HG03342 (cell line): ENCODE data around the gene SMCO3.

ENCODE experiments used
- ATAC-seq: cut with Tn5 transposase; IDR thresholded peaks from one replicate; pipeline ENCODE4 v1.9.1; 2021; ENCODE audit warnings: mild to moderate bottlenecking, moderate library complexity; ENCODE audit not compliant: unreplicated experiment

SMCO3 gene

GRCh38 chr12:14814014-14814413 lies at the start of gene SMCO3:
Gene SMCO3, minus strand, starts transcription at chr12:14814182. Its CDS starts 7,502 bp downstream, at chr12:14806680.
- no peak for ATAC-seq

DNA sequence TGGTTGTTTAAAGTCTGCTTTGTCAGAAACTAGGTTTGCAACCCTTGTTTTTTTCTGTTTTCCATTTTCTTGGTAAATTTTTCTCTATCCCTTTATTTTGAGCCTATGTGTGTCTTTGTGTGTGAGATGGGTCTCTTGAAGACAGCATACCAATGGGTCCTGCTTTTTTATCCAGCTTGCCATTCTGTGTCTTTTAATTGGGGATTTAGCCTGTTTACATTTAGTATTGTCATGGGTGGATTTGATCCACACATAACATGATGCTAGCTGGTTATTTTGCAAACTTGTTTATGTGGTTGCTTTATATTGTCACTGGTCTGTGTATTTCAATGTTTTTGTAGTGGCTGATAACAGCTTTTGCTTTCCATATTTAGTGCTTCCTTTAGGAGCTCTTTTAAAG lies 46.5 kb upstream of the SMCO3 start:
- ATAC-seq, result no peak

- ATAC-seq, result no peak
Measured at GRCh38 chr12:14858513-14858912, 44.5 kb upstream of the SMCO3 start.

DNA sequence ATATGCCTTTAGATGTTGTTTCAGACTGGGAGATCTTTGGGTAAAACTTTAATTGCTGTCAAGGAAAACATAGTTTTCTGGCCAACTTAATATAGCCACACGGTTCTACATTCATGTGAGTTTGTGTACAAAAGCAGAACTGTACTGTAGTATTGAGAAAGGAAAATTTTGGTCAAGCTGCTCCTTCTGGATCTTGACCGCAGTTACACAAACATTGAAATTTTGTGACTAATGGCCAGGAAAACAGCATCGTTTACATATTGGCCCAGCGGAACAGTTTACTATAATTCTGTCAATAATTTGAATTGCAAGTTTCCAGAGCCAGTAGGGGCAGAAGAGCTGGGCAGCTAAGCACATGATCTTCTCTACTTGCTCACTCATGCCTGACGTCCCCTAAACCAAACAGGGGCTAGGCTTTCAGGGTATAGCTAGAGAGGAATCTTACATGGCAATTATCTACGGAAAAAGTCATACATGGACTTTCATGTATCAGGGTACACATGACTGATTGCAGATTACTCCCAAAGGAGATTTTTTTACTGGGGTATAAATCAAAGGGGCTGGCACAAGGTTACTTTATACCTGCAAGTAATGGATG lies 40.7 kb upstream of the SMCO3 start:
- ATAC-seq, result no peak

DNA sequence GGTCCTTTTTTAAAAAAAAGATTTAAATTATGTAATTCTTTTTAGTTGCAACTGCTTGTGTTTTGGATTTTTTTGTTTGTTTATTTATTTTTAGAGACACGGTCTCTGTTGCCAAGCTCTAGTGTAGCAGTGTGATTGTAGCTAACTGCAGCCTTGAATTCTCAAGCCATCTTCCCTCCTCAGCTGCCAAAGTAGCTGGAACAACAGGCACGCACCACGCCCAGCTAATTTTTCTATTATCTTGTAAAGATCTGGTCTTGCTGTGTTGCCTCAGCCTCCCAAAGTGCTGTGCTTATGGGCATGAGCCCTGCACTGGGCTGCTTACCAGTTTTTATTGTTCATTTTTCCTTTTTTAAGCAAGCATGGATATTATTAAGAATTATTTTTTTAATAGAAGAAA lies 40.0 kb upstream of the SMCO3 start:
- ATAC-seq, result no peak

DNA sequence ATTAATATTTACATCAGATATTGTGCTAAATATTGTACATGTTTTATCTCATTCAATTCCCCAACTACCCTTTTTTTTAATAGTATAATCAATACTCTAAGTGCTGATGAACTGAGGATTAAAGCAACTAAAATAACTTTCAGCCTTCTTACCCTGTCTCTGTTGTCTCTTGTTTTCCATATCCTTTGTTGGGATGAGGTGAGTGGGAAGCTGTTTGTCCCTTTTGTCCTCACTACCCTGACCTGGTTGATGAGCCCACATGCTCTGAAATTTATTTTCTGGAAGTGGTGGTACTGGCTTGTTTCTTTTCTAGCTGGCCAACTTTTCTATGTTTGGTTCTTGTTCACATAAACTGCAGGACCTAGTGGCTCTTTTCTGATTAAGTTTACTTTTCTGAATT lies 38.9 kb upstream of the SMCO3 start:
- ATAC-seq, result no peak

GRCh38 chr12:14850929-14851663 lies 37.1 kb upstream of the SMCO3 start:
- ATAC-seq, result no peak

DNA sequence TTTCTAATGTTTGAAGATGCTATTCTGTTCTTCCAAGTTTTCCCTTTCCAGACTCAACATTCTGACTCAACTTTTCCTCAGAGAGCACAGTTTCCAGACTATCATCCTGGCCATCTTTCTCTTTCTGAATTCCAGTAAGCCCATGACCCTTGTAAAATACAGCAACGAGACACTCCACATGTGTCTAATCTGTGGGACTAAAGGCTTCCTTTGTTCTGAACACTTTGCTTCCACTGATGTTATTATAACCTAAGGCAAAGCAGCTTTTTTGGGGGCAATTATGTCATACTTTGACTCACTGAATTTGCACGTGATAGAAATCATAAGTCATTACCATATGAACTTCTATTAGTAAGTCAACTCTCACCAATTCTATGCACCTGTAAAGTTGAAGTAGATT lies 35.7 kb upstream of the SMCO3 start:
- no peak for ATAC-seq

DNA sequence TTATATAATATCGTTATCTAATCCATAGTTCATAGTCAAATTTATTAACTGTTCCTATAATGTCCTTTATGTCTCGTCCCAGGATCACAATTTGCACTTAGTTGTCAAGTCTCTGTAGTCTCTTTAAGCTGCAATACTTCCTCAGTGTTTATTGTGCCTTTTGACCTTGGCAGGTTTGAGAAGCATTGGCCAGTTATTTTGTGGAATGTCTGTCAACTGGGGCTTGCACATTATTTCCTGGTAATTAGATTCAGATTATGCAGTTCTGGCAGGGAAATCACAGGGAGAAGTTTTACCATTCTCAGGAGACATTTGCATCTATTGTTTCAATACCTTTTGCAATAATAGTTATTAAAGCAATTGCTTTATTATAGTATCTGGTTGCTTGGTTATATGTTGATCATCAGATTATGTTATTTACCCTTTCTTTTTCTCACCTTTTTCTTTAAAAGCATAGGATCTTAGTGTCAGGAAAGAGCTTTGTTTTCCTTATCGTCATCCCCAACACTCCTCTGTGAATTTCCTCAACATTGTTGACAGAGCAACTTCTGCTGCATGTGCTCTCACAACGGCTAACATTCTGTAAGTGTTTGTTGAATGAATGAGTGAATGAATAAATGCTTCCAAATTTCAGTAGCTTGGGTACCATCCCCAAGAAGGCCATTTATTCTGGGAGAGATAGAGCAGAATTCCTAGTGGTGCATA lies 33.0 kb upstream of the SMCO3 start:
- ATAC-seq, result no peak

DNA sequence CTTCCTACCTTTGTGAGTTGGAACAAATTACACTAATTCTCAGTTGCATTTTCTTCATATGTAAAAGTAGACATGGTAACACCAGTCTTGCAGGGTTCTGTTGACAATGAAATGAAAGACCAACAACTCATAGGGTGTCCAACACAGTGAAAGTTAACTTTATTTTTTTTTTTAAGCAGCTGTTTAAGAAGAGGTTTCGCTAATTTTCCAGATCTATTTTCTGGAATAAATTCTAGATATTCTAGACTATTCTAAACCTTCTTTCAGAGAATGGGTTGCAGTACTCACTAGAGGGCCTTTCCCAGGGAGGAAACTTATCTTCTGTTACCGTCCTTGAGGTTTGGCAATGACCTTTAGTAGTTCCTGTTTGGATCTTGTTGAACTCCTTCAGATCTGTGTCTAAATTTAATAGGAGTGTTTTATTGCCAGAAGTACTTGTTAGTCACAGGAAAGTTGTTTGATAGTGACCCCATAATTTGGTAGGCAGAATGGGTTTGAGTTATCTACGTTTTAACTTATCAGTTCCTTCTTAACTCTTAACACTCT lies 32.1 kb upstream of the SMCO3 start:
- ATAC-seq, result no peak

- ATAC-seq, result peak; percentile 53
Measured at GRCh38 chr12:14845350-14845750, 31.4 kb upstream of the SMCO3 start.

DNA sequence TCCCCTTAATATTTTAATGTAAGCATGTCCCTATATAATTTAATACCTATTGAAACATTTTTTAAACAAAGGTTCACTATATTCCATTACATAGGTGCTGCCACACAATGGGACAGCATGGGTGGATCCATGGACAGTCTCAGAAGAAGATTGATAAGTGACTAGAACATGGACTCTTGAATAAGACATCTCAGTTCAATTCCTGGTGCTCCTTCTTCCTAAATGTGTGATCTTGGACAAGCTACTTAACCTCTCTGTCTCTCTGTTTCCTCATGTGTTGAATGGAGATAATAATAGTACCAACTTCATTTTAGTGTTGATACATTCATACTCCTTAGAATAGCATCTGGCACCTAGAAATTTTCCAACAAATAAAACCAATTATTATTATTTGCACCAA lies 30.4 kb upstream of the SMCO3 start:
- ATAC-seq, result no peak

DNA sequence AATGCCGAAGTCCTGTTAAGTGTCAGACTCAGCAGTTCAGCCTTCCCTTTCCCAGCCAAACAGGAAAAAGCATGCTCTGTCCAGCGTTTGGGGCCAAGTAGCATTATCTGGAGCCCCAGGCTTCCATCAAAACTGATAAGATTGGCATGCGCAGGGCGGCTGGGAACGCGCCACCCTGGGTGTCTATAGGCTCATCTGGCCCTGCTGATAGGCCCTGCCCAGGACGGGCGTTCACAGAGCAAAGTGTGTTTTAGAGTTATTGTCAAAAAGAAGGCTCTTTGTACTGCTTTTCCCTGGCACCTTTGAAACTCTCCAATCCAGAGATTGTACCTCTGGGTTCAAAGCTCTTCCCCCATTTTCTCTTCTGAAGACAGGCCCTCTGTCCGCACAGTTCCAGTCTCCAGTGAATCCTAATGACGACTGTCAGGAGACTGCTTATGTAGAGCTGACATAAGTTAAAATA lies 29.5 kb upstream of the SMCO3 start, which contains the start of gene ART4:
ART4 (minus strand) TSS at position 102 of the 463 bp plus-strand sequence. CDS start 413 bp downstream, outside the sequence.
- no peak for ATAC-seq

DNA sequence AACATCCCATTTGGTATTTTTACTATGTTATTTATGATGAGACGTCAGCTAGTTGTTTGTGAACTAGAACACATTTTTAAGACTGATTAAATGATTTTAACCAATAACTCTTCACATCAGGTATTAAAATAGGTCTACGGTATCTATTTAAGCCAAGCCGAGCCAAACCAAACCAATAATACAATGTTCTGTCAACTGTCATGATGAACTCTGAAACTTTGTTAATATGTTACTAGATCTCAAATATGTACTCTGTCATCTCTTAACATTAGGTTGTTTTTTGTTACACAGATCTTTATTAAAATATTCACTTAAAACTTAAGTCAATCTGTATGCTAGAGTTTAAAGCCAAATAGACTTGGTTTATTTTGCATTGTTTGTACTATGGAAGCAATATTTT lies 28.3 kb upstream of the SMCO3 start:
- ATAC-seq, result no peak

GRCh38 chr12:14841761-14842160 lies 27.8 kb upstream of the SMCO3 start:
- ATAC-seq, result no peak

DNA sequence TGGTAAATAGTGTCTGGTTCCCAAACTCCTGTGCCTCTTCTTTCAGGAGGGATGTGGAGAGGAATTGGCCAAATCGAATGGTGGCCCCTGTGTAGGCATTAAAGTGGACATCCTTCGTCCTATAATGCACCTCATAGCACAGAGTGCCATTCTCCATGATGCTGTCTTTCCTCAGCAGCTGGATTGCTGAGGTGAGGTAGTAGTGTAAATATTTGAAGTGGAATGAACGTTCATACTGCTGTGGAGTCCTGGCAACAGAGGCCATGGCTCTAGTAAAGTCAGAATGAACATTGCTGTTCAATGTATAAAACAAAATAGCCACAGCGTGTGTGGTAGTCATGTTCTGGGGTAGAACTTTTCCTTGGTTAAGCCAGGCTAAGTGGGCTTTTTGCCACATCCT lies 26.6 kb upstream of the SMCO3 start:
- no peak for ATAC-seq

- no peak for ATAC-seq
Measured at GRCh38 chr12:14839262-14839661, 25.3 kb upstream of the SMCO3 start.

GRCh38 chr12:14836336-14837210 lies 22.6 kb upstream of the SMCO3 start:
- no peak for ATAC-seq

DNA sequence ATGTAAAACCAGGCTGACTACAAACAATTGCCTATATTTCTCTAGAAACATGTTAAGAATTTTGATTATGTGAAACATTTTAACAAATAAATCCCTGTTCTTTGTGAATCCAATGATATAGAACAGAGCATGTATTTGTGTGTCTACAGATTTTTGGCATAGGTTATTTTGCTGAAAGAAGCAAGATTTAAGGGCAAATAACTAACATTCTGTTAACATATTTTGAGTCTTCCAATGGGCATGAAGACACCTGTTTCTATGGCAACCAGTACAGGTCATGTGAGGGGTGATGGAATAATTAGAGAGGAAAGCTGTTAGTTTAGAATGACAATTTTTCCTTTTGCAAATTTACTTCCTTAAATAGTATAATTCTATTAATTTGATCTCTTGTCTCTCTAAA lies 20.5 kb upstream of the SMCO3 start:
- ATAC-seq, result no peak

DNA sequence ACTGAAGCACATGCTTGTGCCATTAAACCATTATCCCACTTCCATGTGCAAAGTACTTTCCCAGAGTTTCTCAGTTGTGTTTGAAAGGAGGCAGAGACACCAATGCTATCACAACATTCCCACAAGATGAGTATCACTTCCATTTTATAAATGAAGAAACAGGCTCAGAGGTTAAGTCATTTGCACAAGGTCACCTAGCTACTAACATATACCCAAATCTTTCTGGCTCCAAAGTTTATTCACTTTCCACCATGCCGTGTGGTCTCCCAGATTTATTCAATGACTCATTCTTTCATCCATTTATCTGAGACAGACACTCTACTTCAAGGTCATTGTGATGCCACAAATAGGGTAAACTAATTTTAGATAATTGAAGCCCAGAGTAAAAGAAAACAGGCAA lies 20.0 kb upstream of the SMCO3 start:
- ATAC-seq, result no peak

DNA sequence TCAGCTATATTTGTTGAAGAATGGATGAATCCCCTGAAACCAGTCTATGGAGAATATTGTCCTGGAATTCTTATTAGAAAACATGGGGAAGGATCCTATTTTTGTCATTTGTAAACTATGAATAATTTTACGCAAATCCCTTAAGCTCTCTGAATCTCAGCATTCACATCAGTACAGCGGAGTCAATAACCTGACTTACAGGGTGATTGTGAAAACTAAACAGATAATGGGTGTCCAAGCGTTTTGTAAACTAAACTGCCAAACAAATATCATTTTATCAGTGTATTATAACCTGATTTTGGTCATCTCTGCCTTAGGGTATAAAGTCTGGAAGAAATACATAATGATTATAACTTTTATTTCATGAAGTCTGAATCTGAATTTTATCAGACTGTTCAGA lies 19.4 kb upstream of the SMCO3 start:
- no peak for ATAC-seq
